GM12874 (cell line): ENCODE measurements around the gene GALNT10.

ENCODE experiments used
- TF ChIP-seq, protein P1 (sequence below): IDR thresholded peaks from 2 replicates; pipeline ENCODE4 v1.5.1; 2011; ENCODE audit warnings: low read depth, mild to moderate bottlenecking, control low read depth, low read length, moderate library complexity; ENCODE audit not compliant: insufficient read depth

The GALNT10 gene

DNA sequence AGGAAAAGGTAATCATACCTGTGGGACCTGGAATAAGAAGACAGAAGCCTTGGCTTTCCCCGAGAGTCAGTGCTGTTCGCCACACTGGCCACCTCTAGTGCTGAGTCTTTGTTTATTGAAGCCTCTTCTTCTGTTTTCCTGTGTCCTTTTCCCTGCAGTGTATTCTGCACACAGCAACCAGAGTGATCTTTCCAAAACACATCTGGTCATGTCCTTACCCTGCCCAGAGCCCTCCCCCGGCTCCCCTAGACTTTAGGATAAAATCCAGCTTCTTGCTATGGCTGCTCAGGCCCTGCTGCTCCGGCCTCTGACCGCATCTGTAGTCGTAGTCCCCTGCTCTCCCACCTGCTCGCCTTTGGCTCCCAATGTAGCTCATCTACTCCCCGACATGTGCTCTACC, 28.3 kb downstream of the GALNT10 start:
- TF ChIP-seq, protein P1, sequence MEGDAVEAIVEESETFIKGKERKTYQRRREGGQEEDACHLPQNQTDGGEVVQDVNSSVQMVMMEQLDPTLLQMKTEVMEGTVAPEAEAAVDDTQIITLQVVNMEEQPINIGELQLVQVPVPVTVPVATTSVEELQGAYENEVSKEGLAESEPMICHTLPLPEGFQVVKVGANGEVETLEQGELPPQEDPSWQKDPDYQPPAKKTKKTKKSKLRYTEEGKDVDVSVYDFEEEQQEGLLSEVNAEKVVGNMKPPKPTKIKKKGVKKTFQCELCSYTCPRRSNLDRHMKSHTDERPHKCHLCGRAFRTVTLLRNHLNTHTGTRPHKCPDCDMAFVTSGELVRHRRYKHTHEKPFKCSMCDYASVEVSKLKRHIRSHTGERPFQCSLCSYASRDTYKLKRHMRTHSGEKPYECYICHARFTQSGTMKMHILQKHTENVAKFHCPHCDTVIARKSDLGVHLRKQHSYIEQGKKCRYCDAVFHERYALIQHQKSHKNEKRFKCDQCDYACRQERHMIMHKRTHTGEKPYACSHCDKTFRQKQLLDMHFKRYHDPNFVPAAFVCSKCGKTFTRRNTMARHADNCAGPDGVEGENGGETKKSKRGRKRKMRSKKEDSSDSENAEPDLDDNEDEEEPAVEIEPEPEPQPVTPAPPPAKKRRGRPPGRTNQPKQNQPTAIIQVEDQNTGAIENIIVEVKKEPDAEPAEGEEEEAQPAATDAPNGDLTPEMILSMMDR: no peak

DNA sequence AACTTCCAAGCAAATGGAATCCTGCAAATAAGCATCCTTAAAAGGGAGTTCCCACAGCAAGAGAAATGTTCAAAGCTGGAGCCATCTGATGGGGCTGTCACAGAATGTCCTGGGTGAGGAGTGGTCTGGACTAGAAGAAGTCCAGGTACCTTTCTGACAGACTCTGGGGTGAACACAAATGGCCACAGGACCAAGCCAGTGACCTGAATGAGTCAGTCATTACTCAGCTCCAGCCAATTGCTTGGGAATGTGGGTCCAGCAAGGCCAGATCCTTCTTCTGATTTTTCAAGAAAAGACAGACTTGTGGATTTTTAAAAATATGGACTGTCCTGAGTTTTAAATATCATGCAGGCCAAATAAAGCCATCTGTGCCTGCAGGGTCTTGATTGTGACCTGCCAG, 30.1 kb downstream of the GALNT10 start:
- TF ChIP-seq, protein P1: no peak

DNA sequence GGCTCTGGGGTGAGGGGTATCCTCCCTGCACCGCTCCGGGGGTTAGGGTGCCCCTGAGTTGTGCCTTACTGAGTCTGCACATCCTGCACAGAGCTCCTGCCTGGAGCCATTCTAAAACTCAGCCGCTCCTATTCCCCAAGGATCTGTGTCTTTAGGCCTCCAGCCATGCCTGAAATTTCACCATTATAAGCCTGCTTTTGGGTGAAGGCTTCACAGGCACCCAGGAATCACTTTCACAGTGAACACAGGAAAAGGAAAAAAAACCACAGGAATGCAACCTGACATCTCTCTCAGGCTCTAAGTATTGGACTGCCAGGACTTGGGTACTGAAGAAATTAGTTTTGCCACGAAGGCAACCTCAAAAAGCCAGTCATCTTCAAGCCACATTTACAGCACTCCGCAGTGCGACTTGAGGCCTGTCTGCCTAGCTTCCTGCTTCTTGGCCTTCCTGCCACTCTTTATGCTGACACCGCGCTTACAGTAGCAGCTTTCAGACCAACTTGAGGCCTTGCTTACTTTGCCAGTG, 30.9 kb downstream of the GALNT10 start:
- TF ChIP-seq, protein P1: no peak

DNA sequence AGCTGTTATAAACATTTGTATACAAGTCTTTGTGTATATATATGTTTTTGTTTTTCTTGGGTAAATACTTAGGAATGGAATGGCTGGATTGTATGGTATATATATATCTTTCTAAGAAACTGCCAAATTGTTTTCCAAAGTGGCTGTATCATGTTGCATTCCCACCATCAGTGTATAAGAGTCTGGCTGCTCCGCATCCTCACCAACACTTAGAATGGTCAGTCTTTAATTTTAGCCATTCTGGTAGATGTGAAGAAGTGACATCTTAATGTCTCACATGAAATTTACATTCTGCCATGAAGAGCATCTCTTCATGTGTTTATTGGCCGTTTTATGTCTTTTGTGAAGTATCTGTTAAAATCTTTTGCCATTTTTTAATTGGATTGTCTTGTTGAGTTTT, 31.9 kb downstream of the GALNT10 start:
- TF ChIP-seq, protein P1: no peak

DNA sequence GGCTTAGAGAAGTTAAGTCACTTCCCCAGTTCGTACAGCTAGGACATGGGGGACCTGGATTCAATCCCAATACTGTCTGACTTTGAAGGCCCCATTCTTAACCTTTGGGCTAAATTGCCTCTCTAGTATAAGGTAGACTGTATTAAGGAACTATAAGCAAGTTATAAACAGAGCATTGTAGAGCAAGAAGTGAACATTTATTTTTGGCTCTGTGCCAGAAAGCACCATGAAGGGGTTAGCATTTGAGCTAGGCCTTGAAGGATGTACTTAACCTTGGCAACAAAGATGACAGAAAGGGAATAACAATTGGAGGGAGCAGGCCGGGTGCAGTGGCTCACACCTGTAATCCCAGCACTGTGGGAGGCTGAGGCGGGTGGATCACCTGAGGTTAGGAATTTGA, 32.8 kb downstream of the GALNT10 start:
- TF ChIP-seq, protein P1: no peak

DNA sequence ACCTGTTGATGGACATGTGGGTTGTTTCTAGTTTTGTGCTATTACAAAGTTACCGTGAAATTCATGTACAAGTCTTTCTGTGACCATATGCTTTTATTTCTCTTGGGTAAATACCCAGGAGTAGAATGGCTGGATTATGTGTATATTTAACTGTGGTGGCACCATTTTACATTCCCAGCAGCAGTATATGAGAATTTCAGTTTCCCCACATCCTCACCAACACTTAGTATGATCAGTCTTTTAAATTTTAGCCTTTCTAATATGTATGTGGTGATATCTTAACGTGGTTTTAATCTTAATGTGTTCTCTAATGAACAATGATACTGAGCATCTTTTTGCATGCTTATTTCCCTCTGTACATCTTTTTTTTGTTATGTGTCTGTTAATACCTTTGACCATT, 36.6 kb downstream of the GALNT10 start:
- TF ChIP-seq, protein P1: no peak

DNA sequence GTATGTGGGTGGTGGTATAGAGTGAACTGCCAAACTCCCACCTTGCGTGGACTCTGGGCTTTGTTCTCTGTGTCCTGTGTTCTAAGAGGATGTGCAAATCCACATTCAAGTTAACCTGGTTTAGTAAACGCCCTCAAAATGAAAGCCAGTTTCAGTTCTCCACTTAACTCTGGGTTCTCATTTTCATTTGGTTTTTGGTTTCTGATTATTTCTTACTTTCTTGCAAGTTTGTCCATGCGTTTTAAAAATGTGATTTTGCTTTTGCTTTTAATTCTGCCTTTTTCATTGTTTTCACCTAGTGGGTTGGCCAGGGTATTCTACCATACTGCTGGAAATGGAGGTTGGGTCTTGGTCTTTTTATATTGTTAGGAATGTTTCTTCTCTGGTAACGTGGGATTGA, 38.2 kb downstream of the GALNT10 start:
- TF ChIP-seq, protein P1: no peak
